GM19351 (cell line): Measurements from ENCODE around the gene APOC4.

ENCODE experiments used
- ATAC-seq: cut with Tn5 transposase; IDR thresholded peaks from one replicate; pipeline ENCODE4 v1.9.1; 2021; ENCODE audit warnings: mild to moderate bottlenecking, moderate library complexity; ENCODE audit not compliant: unreplicated experiment

APOC4 gene

GRCh38 chr19:44992336-44993163 is 50.5 kb downstream of the APOC4 start:
- ATAC-seq = no peak

DNA sequence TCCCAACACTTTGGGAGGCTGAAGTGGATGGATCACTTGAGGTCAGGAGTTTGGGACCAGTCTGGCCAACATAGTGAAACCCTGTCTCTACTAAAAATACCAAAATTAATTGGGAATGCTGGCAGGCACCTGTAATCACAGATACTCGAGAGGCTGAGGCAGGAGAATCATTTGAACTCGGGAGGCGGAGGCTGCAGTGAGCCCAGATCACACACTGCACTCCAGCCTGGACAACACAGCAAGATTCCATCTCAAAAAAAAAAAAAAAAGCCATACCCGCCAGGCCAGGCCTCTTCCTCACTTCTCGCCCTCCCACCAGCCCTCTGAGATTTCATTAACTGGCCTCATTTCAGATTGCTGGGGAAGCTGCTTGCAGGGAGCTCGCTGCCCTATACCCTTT is 51.5 kb downstream of the APOC4 start:
- ATAC-seq = no peak

GRCh38 chr19:44993926-44994537 is 52.0 kb downstream of the APOC4 start:
- no peak for ATAC-seq
